HL-60/S4 treated with phorbol 12-myristate 13-acetate at 8.2 ng/mL for 4 days and 3 days (cell line): ENCODE results near the gene FOSB.

Source experiments
- in situ Hi-C: fragments of 300-500 bp; cut with MboI; formaldehyde crosslinking; loops from 2 replicates; pipeline ENCODE4 v1.15.0; 2022; ENCODE audit warnings: low sequenced_read_pairs

Gene FOSB

GRCh38 chr19:45522010-45522941 is 54.5 kb downstream of the FOSB start:
- in situ Hi-C loops = no loop called here

GRCh38 chr19:45523642-45524256 is 56.0 kb downstream of the FOSB start:
- in situ Hi-C loops = no loop called here

- in situ Hi-C loops = no loop called here
Measured at GRCh38 chr19:45524575-45525129, 56.9 kb downstream of the FOSB start.
